Spleen (tissue), 11 donors: ENCODE results near the gene SEMA5A. TPM values are rescaled to one million over a fixed set of nuclear protein-coding genes. Genes with fewer than 3 reads are reported as not detected.

Experiments used
- DNase-seq: peaks from one replicate; pipeline ENCODE4 v3.0.0-alpha.2; 2020
- H3K27ac ChIP-seq, 8 donors: fragments of 200-600 bp; sonication (generic) in 7 of 8; 1 replicate in 4 of 8; 2 replicates in 4 of 8; pipeline versions ENCODE4 v1.5.0 to v1.8.0; 2016 to 2021; ENCODE audit warnings: inconsistent platforms in 4 of 8, mild to moderate bottlenecking in 4 of 8, moderate library complexity in 1 of 8
- H3K27me3 ChIP-seq, 7 donors: fragments of 200-600 bp; sonication (generic) in 6 of 7; replicated peaks in 1 of 7; 1 replicate in 4 of 7; 2 replicates in 3 of 7; pipeline versions ENCODE4 v1.5.0 to v1.8.0; 2016 to 2021; ENCODE audit warnings: inconsistent platforms in 3 of 7, mild to moderate bottlenecking in 1 of 7
- H3K36me3 ChIP-seq, 6 donors: fragments of 200-600 bp; sonication (generic) in 5 of 6; 1 replicate in 4 of 6; 2 replicates in 2 of 6; pipeline versions ENCODE4 v1.5.0 to v1.8.0; 2016 to 2021; ENCODE audit warnings: inconsistent platforms in 2 of 6
- H3K4me1 ChIP-seq, 6 donors: fragments of 200-600 bp; sonication (generic) in 5 of 6; 1 replicate in 3 of 6; 2 replicates in 3 of 6; pipeline versions ENCODE4 v1.5.0 to v1.8.0; 2016 to 2021; ENCODE audit warnings: inconsistent platforms in 3 of 6
- H3K4me3 ChIP-seq, 8 donors: fragments of 200-600 bp; sonication (generic) in 7 of 8; 1 replicate in 4 of 8; 2 replicates in 4 of 8; pipeline versions ENCODE4 v1.5.0 to v1.8.0; 2016 to 2021; ENCODE audit warnings: inconsistent platforms in 4 of 8, mild to moderate bottlenecking in 4 of 8, moderate library complexity in 2 of 8
- H3K9me3 ChIP-seq, 8 donors: fragments of 200-600 bp; sonication (generic) in 7 of 8; 1 replicate in 4 of 8; 2 replicates in 4 of 8; pipeline versions ENCODE4 v1.5.0 to v1.8.0; 2016 to 2021; ENCODE audit warnings: inconsistent platforms in 4 of 8
- POLR2A ChIP-seq, 3 donors: fragments of 450-650 bp; IDR thresholded peaks; one replicate each; pipeline ENCODE4 v1.5.1; 2017; ENCODE audit warnings: antibody characterized with exemption in 3 of 3, mild to moderate bottlenecking in 1 of 3
- POLR2AphosphoS5 ChIP-seq, 3 donors: sonication (generic); formaldehyde crosslinking; IDR thresholded peaks; one replicate each; pipeline ENCODE4 v1.5.1; 2017; ENCODE audit warnings: antibody characterized with exemption in 3 of 3
- WGBS, 5 donors: extraction: QIAGEN DNeasy Blood & Tissue Kit in 3 of 5; methylation state at CpG; one replicate each; pipeline versions ENCODE4 v1.1.5 to v1.1.7; 2013 to 2018; 5-methylcytosine and 5-hydroxymethylcytosine counted together
- intact Hi-C: fragments of 100-400 bp; cut with DNase I; formaldehyde crosslinking; loops from one replicate; pipeline ENCODE4 v1.15.0; 2023; ENCODE audit warnings: low total_unique reads
- polyA plus RNA-seq, 3 donors: library from polyadenylated mRNA; stranded (reverse); fragments of 200-250 nt; gene quantifications; one replicate each; pipeline ENCODE4 v1.2.1, GENCODE V29; 2013
- total RNA-seq, 7 donors: library from RNA; depleted of rRNA in 3 of 7; stranded (reverse); fragments of >200 nt in 3 of 7; fragmentation: NEBNext Ultra II Directional in 4 of 7; extraction: Animal tissue kit (Norgen Biotek cat#: 25700) in 4 of 7; gene quantifications; one replicate each; pipeline versions ENCODE4 v1.1.0 to v1.2.1, GENCODE V29; 2016 to 2021
- TF ChIP-seq, protein P1 (sequence below), 11 experiments: fragments of 200-600 bp in 7 of 11; fragments of 450-650 bp in 4 of 11; sonication (generic) in 4 of 11; IDR thresholded peaks in 8 of 11; conservative IDR thresholded peaks in 3 of 11; 1 replicate in 7 of 11; 2 replicates in 4 of 11; pipeline versions ENCODE4 v1.4.0 to v1.8.0; 2016 to 2021; ENCODE audit warnings: antibody characterized with exemption in 11 of 11, inconsistent platforms in 4 of 11, mild to moderate bottlenecking in 1 of 11
- donor health status: healthy with polysubstance abuse.
- donor health status: DM: no; HTN: no; CAD: no; lungs with moderate emphysema.
- donor health status: DM: no; HTN: no; CAD: no.
- donor health status: Bipolar disorder and iron deficiency.
- donor health status: healthy.
- donor health status: DM: no; HTN: no; CAD: no.
- donor health status: DM: yes; HTN: yes; CAD: no.

SEMA5A gene
- total and polyA plus RNA-seq, 10 donors, result 1.4 to 30.9 (median 13.1) TPM

DNA sequence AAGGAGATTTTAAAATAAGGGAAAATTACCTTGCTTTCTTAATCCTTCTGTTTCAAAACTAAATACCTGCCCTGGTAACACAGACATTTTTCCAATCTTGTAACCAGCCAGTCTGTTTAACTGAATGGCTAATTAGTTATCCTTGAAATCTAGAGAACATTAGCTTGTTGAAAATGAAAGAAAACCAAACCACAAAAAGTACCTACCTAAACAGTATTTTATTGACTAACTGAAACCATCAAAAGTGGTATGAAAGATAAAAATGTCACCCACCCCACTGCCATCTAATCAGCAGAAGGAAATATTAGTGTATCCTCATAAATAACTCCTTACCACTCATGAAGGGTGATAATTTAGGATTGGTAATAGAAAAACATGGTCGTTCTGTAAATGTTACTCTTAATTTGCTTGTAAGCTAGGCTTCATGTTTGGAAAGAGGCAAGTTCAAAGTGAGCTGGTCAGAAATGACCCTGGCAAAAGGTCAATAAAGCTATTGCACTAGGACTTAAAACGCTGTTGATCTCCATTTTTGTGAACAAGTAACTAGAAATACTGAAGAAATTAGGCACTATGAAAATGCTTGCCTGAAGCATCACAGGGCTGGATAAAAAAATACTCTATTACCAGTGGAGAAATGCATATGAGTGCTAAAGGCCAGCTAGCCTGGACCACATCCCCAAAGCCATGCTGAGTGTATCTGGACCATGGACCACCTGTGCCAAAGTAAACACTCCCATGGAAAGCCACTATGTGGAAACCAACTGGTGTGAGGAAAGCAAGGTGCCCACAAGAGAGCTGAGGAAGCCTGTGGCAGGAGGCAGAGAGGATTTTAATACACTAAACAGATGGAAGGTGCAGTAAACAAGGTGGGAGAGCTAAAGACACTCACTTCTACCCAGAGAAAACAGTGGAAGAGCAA lies 8.4 kb downstream of the SEMA5A start:
- Histone ChIP-seq H3K27me3 (no peaks in the 10 kb centered on the region), H3K9me3 (no peaks in the 10 kb centered on the region), H3K4me3 (no peak overlapping the region), H3K4me1 (peaks cover 0 to 8% (median 0%) of the 10 kb centered on the region in 6 donors), H3K36me3 (no peaks in the 10 kb centered on the region), H3K27ac (no peak overlapping the region)
- no peak for DNase-seq
- intact Hi-C loops, result no loop called here
- 66 to 86% (median 71%) methylated on average over 2 of the region's 2 CpGs for WGBS, 5 donors
- TF ChIP-seq, protein P1, sequence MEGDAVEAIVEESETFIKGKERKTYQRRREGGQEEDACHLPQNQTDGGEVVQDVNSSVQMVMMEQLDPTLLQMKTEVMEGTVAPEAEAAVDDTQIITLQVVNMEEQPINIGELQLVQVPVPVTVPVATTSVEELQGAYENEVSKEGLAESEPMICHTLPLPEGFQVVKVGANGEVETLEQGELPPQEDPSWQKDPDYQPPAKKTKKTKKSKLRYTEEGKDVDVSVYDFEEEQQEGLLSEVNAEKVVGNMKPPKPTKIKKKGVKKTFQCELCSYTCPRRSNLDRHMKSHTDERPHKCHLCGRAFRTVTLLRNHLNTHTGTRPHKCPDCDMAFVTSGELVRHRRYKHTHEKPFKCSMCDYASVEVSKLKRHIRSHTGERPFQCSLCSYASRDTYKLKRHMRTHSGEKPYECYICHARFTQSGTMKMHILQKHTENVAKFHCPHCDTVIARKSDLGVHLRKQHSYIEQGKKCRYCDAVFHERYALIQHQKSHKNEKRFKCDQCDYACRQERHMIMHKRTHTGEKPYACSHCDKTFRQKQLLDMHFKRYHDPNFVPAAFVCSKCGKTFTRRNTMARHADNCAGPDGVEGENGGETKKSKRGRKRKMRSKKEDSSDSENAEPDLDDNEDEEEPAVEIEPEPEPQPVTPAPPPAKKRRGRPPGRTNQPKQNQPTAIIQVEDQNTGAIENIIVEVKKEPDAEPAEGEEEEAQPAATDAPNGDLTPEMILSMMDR (IDR thresholded peaks at IDR 0.05 in 8 of 11, conservative IDR thresholded peaks at IDR 0.05 in 3 of 11), result no peak
- TF ChIP-seq POLR2AphosphoS5 (IDR thresholded peaks at IDR 0.05) (no peak), POLR2A (IDR thresholded peaks at IDR 0.05) (no peak)

GRCh38 chr5:9536717-9537116 lies 9.2 kb downstream of the SEMA5A start:
- Histone ChIP-seq H3K27me3 (no peaks in the 10 kb centered on the region), H3K4me3 (no peak overlapping the region), H3K27ac (no peak overlapping the region), H3K9me3 (no peaks in the 10 kb centered on the region), H3K36me3 (no peaks in the 10 kb centered on the region), H3K4me1 (peaks cover 0 to 8% (median 0%) of the 10 kb centered on the region in 6 donors)
- DNase-seq, result no peak
- no peak for TF ChIP-seq POLR2AphosphoS5 (IDR thresholded peaks at IDR 0.05)
- no peak for TF ChIP-seq POLR2A (IDR thresholded peaks at IDR 0.05)
- TF ChIP-seq, protein P1 (IDR thresholded peaks at IDR 0.05 in 8 of 11, conservative IDR thresholded peaks at IDR 0.05 in 3 of 11), result no peak
- intact Hi-C loops, result no loop called here
- WGBS, 5 donors, result 61 to 75% (median 73%) methylated on average over 2 of the region's 2 CpGs

GRCh38 chr5:9534881-9535517 lies 10.9 kb downstream of the SEMA5A start:
- 84 to 90% (median 87%) methylated on average over 15 of the region's 15 CpGs for WGBS, 5 donors
- Histone ChIP-seq H3K36me3 (no peaks in the 10 kb centered on the region), H3K4me1 (peaks cover 0 to 8% (median 0%) of the 10 kb centered on the region in 6 donors), H3K9me3 (no peaks in the 10 kb centered on the region), H3K27me3 (no peaks in the 10 kb centered on the region), H3K27ac (peak overlapping the region in 1 of 8 donors; percentile 46), H3K4me3 (no peak overlapping the region)
- no peak for TF ChIP-seq POLR2AphosphoS5 (IDR thresholded peaks at IDR 0.05)
- no peak for TF ChIP-seq POLR2A (IDR thresholded peaks at IDR 0.05)
- TF ChIP-seq, protein P1 (IDR thresholded peaks at IDR 0.05 in 8 of 11, conservative IDR thresholded peaks at IDR 0.05 in 3 of 11), result no peak
- no peak for DNase-seq
- intact Hi-C loops, result no loop called here
